ENCODE results near the gene CRACR2A. TPM values are rescaled to one million over a fixed set of nuclear protein-coding genes. Genes with fewer than 3 reads are reported as not detected.

CRACR2A gene
- total RNA-seq, 3 donors from 2014 or later: 5.3 to 17.3 (median 15.1) TPM

- no peaks in the 10 kb centered on the region for H3K9me3 ChIP-seq
- TF ChIP-seq CTCF (IDR thresholded peaks at IDR 0.05) (no peak), POLR2A (IDR thresholded peaks at IDR 0.05) (no peak), POLR2AphosphoS5 (IDR thresholded peaks at IDR 0.05) (no peak)
- DNase-seq (ENCODE audit: low spot score in 2 of 2): no peak
Measured at GRCh38 chr12:3636328-3636727, 116.6 kb downstream of the CRACR2A start.

GRCh38 chr12:3634348-3634747, 118.6 kb downstream of the CRACR2A start:
- intact Hi-C loops (cut with DNase I; ENCODE audit: low total_unique reads): loop anchor here (10.0 kb wide), 1 partner anchor 1890 kb away; no protein-coding TSS in a partner anchor
- Histone ChIP-seq H3K27me3 (no peaks in the 10 kb centered on the region), H3K4me3 (no peak overlapping the region), H3K36me3 (no peaks in the 10 kb centered on the region), H3K9me3 (no peaks in the 10 kb centered on the region), H3K27ac (no peak overlapping the region), H3K4me1 (no peaks in the 10 kb centered on the region)
- TF ChIP-seq POLR2AphosphoS5 (IDR thresholded peaks at IDR 0.05) (no peak), CTCF (IDR thresholded peaks at IDR 0.05) (no peak), POLR2A (IDR thresholded peaks at IDR 0.05) (no peak)
- no peak for DNase-seq (ENCODE audit: low spot score in 2 of 2)

More at GRCh38 chr12:3636328-3636727, 116.6 kb downstream of the CRACR2A start:
- no peaks in the 10 kb centered on the region for H3K4me1 ChIP-seq
- intact Hi-C loops (cut with DNase I; ENCODE audit: low total_unique reads): loop anchor here (10.0 kb wide), 1 partner anchor 1888 kb away; no protein-coding TSS in a partner anchor
- no peak overlapping the region for H3K27ac ChIP-seq
- H3K4me3 ChIP-seq: no peak overlapping the region
- H3K36me3 ChIP-seq: no peaks in the 10 kb centered on the region
- H3K27me3 ChIP-seq: no peaks in the 10 kb centered on the region

GRCh38 chr12:3633396-3633795, 119.5 kb downstream of the CRACR2A start:
- intact Hi-C loops (cut with DNase I; ENCODE audit: low total_unique reads): loop anchor here (10.0 kb wide), 1 partner anchor 1891 kb away; no protein-coding TSS in a partner anchor
- H3K27ac ChIP-seq: no peak overlapping the region
- no peak for DNase-seq (ENCODE audit: low spot score in 2 of 2)
- no peaks in the 10 kb centered on the region for H3K4me1 ChIP-seq
- H3K27me3 ChIP-seq: no peaks in the 10 kb centered on the region
- no peak for TF ChIP-seq POLR2A (IDR thresholded peaks at IDR 0.05)
- no peak for TF ChIP-seq POLR2AphosphoS5 (IDR thresholded peaks at IDR 0.05)
- no peak for TF ChIP-seq CTCF (IDR thresholded peaks at IDR 0.05)
- H3K4me3 ChIP-seq: no peak overlapping the region
- no peaks in the 10 kb centered on the region for H3K9me3 ChIP-seq
- no peaks in the 10 kb centered on the region for H3K36me3 ChIP-seq

- H3K36me3 ChIP-seq: no peaks in the 10 kb centered on the region
- intact Hi-C loops (cut with DNase I; ENCODE audit: low total_unique reads): loop anchor here (10.0 kb wide), 1 partner anchor 1892 kb away; no protein-coding TSS in a partner anchor
- H3K9me3 ChIP-seq: no peaks in the 10 kb centered on the region
- DNase-seq (ENCODE audit: low spot score in 2 of 2): no peak
- no peak overlapping the region for H3K27ac ChIP-seq
- no peaks in the 10 kb centered on the region for H3K27me3 ChIP-seq
- H3K4me1 ChIP-seq: no peaks in the 10 kb centered on the region
- TF ChIP-seq POLR2A (IDR thresholded peaks at IDR 0.05) (no peak), CTCF (IDR thresholded peaks at IDR 0.05) (no peak), POLR2AphosphoS5 (IDR thresholded peaks at IDR 0.05) (no peak)
- H3K4me3 ChIP-seq: no peak overlapping the region
Measured at GRCh38 chr12:3632754-3633153, 120.2 kb downstream of the CRACR2A start.

- H3K9me3 ChIP-seq: no peaks in the 10 kb centered on the region
- H3K36me3 ChIP-seq: no peaks in the 10 kb centered on the region
- DNase-seq (ENCODE audit: low spot score in 2 of 2): no peak
- H3K4me3 ChIP-seq: no peak overlapping the region
- intact Hi-C loops (cut with DNase I; ENCODE audit: low total_unique reads): loop anchor here (10.0 kb wide), 1 partner anchor 1893 kb away; no protein-coding TSS in a partner anchor
- H3K4me1 ChIP-seq: no peaks in the 10 kb centered on the region
- no peak for TF ChIP-seq CTCF (IDR thresholded peaks at IDR 0.05)
- no peak for TF ChIP-seq POLR2AphosphoS5 (IDR thresholded peaks at IDR 0.05)
- TF ChIP-seq POLR2A (IDR thresholded peaks at IDR 0.05): no peak
- H3K27ac ChIP-seq: no peak overlapping the region
- no peaks in the 10 kb centered on the region for H3K27me3 ChIP-seq
Measured at GRCh38 chr12:3632256-3632655, 120.7 kb downstream of the CRACR2A start.
